Inflammatory macrophage treated with lipopolysaccharide for 4 hours (primary cell): ENCODE measurements around the gene PRSS33.

Experiments used
- DNase-seq: peaks from one replicate; pipeline ENCODE4 v3.0.0-alpha.2; 2020

The PRSS33 gene

GRCh38 chr16:2775765-2776499, 11.4 kb downstream of the PRSS33 start:
- DNase-seq, result no peak

GRCh38 chr16:2775131-2775716, 12.1 kb downstream of the PRSS33 start:
- peak; percentile 53 for DNase-seq

GRCh38 chr16:2774161-2774891, 13.0 kb downstream of the PRSS33 start:
- no peak for DNase-seq

- DNase-seq, result no peak
Measured at GRCh38 chr16:2773188-2773968, 14.0 kb downstream of the PRSS33 start.

- DNase-seq, result no peak
Measured at GRCh38 chr16:2771496-2772402, 15.6 kb downstream of the PRSS33 start.

GRCh38 chr16:2770057-2770951, 17.1 kb downstream of the PRSS33 start:
- DNase-seq, result no peak

GRCh38 chr16:2769675-2770056, 17.7 kb downstream of the PRSS33 start:
- no peak for DNase-seq

GRCh38 chr16:2769100-2769529, 18.2 kb downstream of the PRSS33 start:
- no peak for DNase-seq

GRCh38 chr16:2768403-2769089, 18.8 kb downstream of the PRSS33 start:
- no peak for DNase-seq

GRCh38 chr16:2767891-2768290, 19.5 kb downstream of the PRSS33 start:
- no peak for DNase-seq

GRCh38 chr16:2767140-2767731, 20.1 kb downstream of the PRSS33 start:
- DNase-seq, result no peak

- no peak for DNase-seq
Measured at GRCh38 chr16:2766430-2767139, 20.8 kb downstream of the PRSS33 start.

GRCh38 chr16:2765462-2766404, 21.6 kb downstream of the PRSS33 start:
- no peak for DNase-seq

- DNase-seq, result no peak
Measured at GRCh38 chr16:2764718-2765117, 22.6 kb downstream of the PRSS33 start.

GRCh38 chr16:2763173-2763572, 24.2 kb downstream of the PRSS33 start:
- no peak for DNase-seq

- DNase-seq, result no peak
Measured at GRCh38 chr16:2762711-2763110, 24.6 kb downstream of the PRSS33 start.

- DNase-seq, result no peak
Measured at GRCh38 chr16:2761886-2762583, 25.3 kb downstream of the PRSS33 start.
